CD4-positive, alpha-beta T cell treated with Interleukin-10 for 1 hour (primary cell): ENCODE data around the gene SMYD3.
"Not testable (repeated sequence)": the region's sequence is repeated elsewhere in the genome, so short reads cannot be mapped to it uniquely, and the experiment has no call there.

Experiments
- DNase-seq: peaks from one replicate; pipeline ENCODE4 v3.0.0-alpha.2; 2020

Gene SMYD3

GRCh38 chr1:246350745-246351144, 156.3 kb downstream of the SMYD3 start:
- no peak for DNase-seq

- no peak for DNase-seq
These were observed 163.1 kb downstream of the SMYD3 start for GRCh38 chr1:246343937-246344336.

DNA sequence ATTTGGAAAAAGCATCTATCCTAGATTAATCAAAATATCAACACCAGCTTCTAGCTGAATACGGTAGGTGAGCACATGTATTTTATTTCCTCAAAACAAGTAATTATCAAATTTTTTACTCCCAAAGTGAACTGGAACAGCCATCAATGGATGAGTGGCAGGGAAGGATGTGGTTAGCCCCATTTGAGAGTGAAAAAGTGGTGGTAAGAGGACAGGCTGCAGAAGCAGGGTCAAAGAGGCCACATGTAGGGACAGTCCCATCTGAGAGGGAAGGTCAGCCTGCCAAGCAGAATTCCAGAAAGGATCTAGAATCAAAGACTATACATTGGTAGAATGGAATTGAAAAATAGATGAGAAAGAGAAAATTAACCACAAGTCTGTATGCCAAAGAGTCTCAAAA, 163.8 kb downstream of the SMYD3 start:
- DNase-seq = no peak

- DNase-seq = no peak
These were observed 168.5 kb downstream of the SMYD3 start for GRCh38 chr1:246338546-246338945.

GRCh38 chr1:246338098-246338497, 169.0 kb downstream of the SMYD3 start:
- no peak for DNase-seq

DNA sequence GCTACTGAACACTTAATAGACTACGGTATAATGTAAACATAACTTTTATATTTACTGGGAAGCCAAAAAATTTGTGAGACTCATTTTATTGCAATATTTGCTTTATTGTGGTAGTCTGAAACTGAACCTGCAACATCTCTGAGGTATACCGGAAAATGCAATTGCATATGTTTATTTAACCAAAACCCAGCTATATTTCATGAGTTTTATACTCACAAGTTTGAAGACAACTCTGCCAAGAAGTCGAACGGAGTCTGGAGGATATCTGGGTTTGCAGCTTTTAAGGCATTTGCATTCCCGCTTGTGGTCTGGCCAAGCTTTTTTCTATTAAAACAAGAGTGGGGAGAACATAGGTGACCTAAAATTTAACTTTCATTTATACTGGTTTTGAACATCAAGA, 171.9 kb downstream of the SMYD3 start:
- no peak for DNase-seq

GRCh38 chr1:246333855-246334254, 173.2 kb downstream of the SMYD3 start:
- DNase-seq = no peak

- no peak for DNase-seq
These were observed 175.0 kb downstream of the SMYD3 start for GRCh38 chr1:246332078-246332477.

- no peak for DNase-seq
These were observed 177.2 kb downstream of the SMYD3 start for GRCh38 chr1:246329900-246330299.

GRCh38 chr1:246329292-246329691, 177.8 kb downstream of the SMYD3 start:
- DNase-seq = not testable (repeated sequence)

DNA sequence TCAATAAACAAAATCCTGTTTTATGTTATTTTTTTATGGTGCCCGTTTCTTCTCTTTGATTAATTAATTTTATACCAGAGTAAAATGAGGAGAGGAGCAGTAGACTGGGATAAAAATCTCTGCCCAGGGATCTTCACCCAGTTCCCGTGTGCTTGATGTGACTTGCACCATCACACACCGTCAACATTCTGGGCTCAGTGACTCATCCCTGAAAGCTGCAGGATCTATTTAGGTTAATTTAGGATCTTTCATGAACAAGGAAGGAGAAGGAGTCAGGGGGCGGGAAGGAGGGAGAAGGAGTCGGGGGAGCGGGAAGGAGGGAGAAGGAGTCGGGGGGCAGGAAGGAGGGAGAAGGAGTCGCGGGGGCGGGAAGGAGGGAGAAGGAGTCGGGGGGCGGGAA, 182.4 kb downstream of the SMYD3 start:
- no peak for DNase-seq

DNA sequence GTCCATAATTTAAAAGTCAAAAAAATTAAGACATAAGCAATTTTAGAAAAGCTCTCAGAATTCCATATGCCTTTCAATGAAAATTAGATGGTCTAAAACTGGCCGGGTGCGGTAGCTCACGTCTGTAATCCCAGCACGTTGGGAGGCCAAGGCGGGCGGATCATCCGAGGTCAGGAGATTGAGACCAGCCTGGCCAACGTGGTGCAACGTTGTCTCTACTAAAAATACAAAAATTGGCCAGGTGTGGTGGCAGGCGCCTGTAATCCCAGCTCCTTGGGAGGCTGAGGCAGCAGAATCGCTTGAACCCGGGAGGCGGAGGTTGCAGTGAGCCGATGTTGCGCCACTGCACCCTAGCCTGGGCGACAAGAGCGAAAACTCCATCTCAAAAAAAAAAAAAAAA, 183.0 kb downstream of the SMYD3 start:
- not testable (repeated sequence) for DNase-seq

- no peak for DNase-seq
These were observed 186.8 kb downstream of the SMYD3 start for GRCh38 chr1:246320286-246320685.

DNA sequence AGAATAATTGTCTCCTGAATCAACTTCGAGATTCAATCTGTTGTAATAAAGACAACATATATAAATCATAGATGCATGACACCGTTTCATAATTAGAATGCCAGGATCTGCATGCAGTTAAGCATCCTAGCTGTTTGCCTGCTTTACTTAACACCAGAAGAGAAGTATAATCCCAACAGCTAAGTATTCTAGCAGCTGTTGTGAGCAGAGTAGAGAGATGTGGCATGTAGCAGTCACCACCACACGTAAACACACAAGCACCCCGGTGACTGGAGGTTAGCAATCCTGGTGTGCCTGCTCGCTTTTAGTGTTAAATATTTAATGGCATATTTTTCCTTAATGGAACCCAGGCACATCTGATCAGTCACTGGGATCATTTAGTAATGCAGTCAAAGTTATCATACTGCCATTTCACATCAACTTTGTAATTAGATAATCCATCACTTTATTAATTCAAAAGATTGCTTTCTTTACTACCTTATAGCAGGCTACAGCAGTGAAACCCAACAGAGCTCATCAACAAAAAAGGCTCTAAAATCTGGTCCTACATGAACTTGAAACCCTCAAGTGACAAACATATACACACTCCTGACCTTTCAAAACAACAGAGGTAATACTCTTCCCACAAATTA, 187.9 kb downstream of the SMYD3 start:
- no peak for DNase-seq

DNA sequence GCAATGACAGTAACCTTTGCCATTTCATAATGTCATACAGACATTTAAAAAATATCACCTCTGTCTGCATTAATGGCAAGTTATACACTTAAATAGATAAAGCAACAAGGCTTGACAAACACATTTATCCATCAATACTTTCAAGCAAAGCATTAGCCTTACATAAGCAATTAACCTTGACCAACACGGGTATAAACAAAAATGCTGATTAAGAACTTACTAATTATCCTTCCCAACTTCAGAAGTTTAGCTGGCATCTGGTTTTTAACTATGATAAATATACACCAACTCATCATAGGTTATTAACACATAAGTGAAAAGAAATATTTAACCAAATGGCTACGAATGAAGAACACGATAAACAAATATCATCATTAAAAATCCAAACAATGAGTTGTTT, 188.5 kb downstream of the SMYD3 start:
- DNase-seq = no peak

GRCh38 chr1:246318036-246318359, 189.1 kb downstream of the SMYD3 start:
- no peak for DNase-seq

DNA sequence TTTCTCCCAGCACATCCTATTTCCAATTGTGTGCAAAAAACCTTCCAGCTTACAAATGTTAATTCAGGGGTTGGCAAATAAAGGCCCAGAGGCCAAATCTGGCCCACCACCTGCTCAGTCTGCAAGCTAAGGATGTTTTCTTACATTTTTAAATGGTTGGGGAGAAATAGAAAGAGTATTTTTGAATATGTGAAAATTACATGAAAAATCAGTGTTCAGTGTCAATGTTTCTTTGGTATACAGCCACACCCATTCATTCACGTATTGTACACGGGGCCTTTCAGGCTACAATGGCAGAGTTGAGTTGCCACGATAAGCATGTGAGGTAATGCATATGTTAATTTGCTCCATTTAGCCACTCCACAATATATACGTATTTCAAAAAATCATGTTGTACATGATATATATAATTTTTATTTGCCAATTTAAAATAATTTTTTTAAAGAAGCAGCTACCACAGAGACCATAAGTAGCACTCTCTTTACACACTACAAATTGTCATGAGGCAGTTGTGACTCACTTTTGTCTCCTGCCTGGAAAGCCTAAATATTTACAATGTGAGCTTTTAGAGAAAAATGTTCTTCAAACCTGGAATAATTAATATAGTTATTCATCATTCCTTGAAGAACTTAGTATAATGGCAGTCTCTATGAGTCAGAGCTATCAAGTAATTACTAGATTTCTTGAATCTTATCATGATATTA, 189.6 kb downstream of the SMYD3 start:
- DNase-seq = no peak

GRCh38 chr1:246311461-246311860, 195.6 kb downstream of the SMYD3 start:
- no peak for DNase-seq

GRCh38 chr1:246309247-246309884, 197.7 kb downstream of the SMYD3 start:
- DNase-seq = no peak

- DNase-seq = no peak
These were observed 198.5 kb downstream of the SMYD3 start for GRCh38 chr1:246308533-246309075.

- DNase-seq = no peak
These were observed 200.6 kb downstream of the SMYD3 start for GRCh38 chr1:246306415-246307037.

- no peak for DNase-seq
These were observed 202.4 kb downstream of the SMYD3 start for GRCh38 chr1:246304484-246305259.
